ENCODE results near the gene DISP2.

DISP2 gene

GRCh38 chr15:40357246-40357645, 773 bp upstream of the DISP2 start:
- peaks cover 22% of the 10 kb centered on the region for H3K4me1 ChIP-seq
- peak overlapping the region; percentile 81 for H3K4me2 ChIP-seq
- H3K9ac ChIP-seq, result no peak overlapping the region
- no peaks in the 10 kb centered on the region for H3K27me3 ChIP-seq
- no peak overlapping the region for H3K27ac ChIP-seq
- H3K4me3 ChIP-seq, result peak overlapping the region; percentile 70; the same call in 1 of the 2 replicates
- H3K9me3 ChIP-seq, result no peaks in the 10 kb centered on the region
- peaks cover 59% of the 10 kb centered on the region for H4K20me1 ChIP-seq
- H3K36me3 ChIP-seq, result no peaks in the 10 kb centered on the region
- TF ChIP-seq Cebpa-rat (IDR thresholded peaks at IDR 0.05), result no peak

- Histone ChIP-seq H3K27ac (no peak overlapping the region), H3K9ac (no peak overlapping the region; the same call in 1 of the 2 replicates), H3K9me3 (no peaks in the 10 kb centered on the region), H3K36me3 (no peaks in the 10 kb centered on the region), H4K20me1 (peaks cover 63% of the 10 kb centered on the region), H3K4me2 (peak overlapping the region; percentile 81), H3K4me3 (peak overlapping the region; percentile 70), H3K4me1 (peaks cover 22% of the 10 kb centered on the region), H3K27me3 (no peaks in the 10 kb centered on the region)
- TF ChIP-seq Cebpa-rat (IDR thresholded peaks at IDR 0.05), result no peak
Measured at GRCh38 chr15:40358471-40359353, 693 bp downstream of the DISP2 start.

GRCh38 chr15:40360015-40360414, 2.0 kb downstream of the DISP2 start:
- Histone ChIP-seq H3K4me1 (peaks cover 13% of the 10 kb centered on the region), H3K27ac (no peak overlapping the region), H3K4me3 (no peak overlapping the region), H3K9ac (no peak overlapping the region), H4K20me1 (peaks cover 53% of the 10 kb centered on the region), H3K9me3 (no peaks in the 10 kb centered on the region), H3K4me2 (no peak overlapping the region), H3K27me3 (no peaks in the 10 kb centered on the region), H3K36me3 (no peaks in the 10 kb centered on the region)
- TF ChIP-seq Cebpa-rat (IDR thresholded peaks at IDR 0.05), result no peak

- Histone ChIP-seq H4K20me1 (peaks cover 53% of the 10 kb centered on the region), H3K4me3 (no peak overlapping the region), H3K9ac (no peak overlapping the region), H3K27me3 (no peaks in the 10 kb centered on the region), H3K27ac (no peak overlapping the region), H3K4me2 (no peak overlapping the region), H3K4me1 (peaks cover 18% of the 10 kb centered on the region), H3K36me3 (no peaks in the 10 kb centered on the region), H3K9me3 (no peaks in the 10 kb centered on the region)
- no peak for TF ChIP-seq Cebpa-rat (IDR thresholded peaks at IDR 0.05)
Measured at GRCh38 chr15:40361640-40362039, 3.6 kb downstream of the DISP2 start.

GRCh38 chr15:40363611-40364010, 5.6 kb downstream of the DISP2 start:
- Histone ChIP-seq H3K36me3 (no peaks in the 10 kb centered on the region), H3K4me2 (no peak overlapping the region), H3K9ac (no peak overlapping the region), H3K27ac (no peak overlapping the region), H3K9me3 (no peaks in the 10 kb centered on the region), H4K20me1 (peaks cover 41% of the 10 kb centered on the region), H3K4me1 (peaks cover 30% of the 10 kb centered on the region), H3K4me3 (no peak overlapping the region), H3K27me3 (no peaks in the 10 kb centered on the region)
- TF ChIP-seq Cebpa-rat (IDR thresholded peaks at IDR 0.05), result no peak

- H3K4me2 ChIP-seq, result no peak overlapping the region
- no peaks in the 10 kb centered on the region for H3K9me3 ChIP-seq
- peaks cover 34% of the 10 kb centered on the region for H4K20me1 ChIP-seq
- H3K27me3 ChIP-seq, result no peaks in the 10 kb centered on the region
- no peak for TF ChIP-seq Cebpa-rat (IDR thresholded peaks at IDR 0.05)
- H3K36me3 ChIP-seq, result no peaks in the 10 kb centered on the region
- H3K27ac ChIP-seq, result no peak overlapping the region
- H3K4me1 ChIP-seq, result peaks cover 25% of the 10 kb centered on the region
- no peak overlapping the region for H3K4me3 ChIP-seq
- no peak overlapping the region for H3K9ac ChIP-seq
Measured at GRCh38 chr15:40364251-40364650, 6.2 kb downstream of the DISP2 start.

- H3K4me2 ChIP-seq, result no peak overlapping the region
- no peak overlapping the region for H3K9ac ChIP-seq
- peaks cover 27% of the 10 kb centered on the region for H4K20me1 ChIP-seq
- no peaks in the 10 kb centered on the region for H3K36me3 ChIP-seq
- H3K27me3 ChIP-seq, result no peaks in the 10 kb centered on the region
- H3K27ac ChIP-seq, result no peak overlapping the region
- no peak for TF ChIP-seq Cebpa-rat (IDR thresholded peaks at IDR 0.05)
- no peaks in the 10 kb centered on the region for H3K9me3 ChIP-seq
- no peak overlapping the region for H3K4me3 ChIP-seq
- H3K4me1 ChIP-seq, result peaks cover 25% of the 10 kb centered on the region
Measured at GRCh38 chr15:40365016-40365415, 7.0 kb downstream of the DISP2 start.

- no peaks in the 10 kb centered on the region for H3K9me3 ChIP-seq
- TF ChIP-seq Cebpa-rat (IDR thresholded peaks at IDR 0.05), result no peak
- H4K20me1 ChIP-seq, result peaks cover 18% of the 10 kb centered on the region
- H3K27ac ChIP-seq, result no peak overlapping the region
- no peaks in the 10 kb centered on the region for H3K36me3 ChIP-seq
- H3K27me3 ChIP-seq, result no peaks in the 10 kb centered on the region
- no peak overlapping the region for H3K9ac ChIP-seq
- peaks cover 25% of the 10 kb centered on the region for H3K4me1 ChIP-seq
- H3K4me2 ChIP-seq, result peak overlapping the region; percentile 97; the same call in 1 of the 2 replicates
- H3K4me3 ChIP-seq, result no peak overlapping the region
Measured at GRCh38 chr15:40365624-40366456, 7.8 kb downstream of the DISP2 start.

- Histone ChIP-seq H3K27me3 (no peaks in the 10 kb centered on the region), H4K20me1 (peaks cover 10% of the 10 kb centered on the region), H3K4me1 (peaks cover 25% of the 10 kb centered on the region), H3K36me3 (no peaks in the 10 kb centered on the region), H3K4me3 (peak overlapping the region; percentile 67), H3K27ac (peak overlapping the region; percentile 71; the same call in 1 of the 2 replicates), H3K4me2 (peak overlapping the region; percentile 97), H3K9ac (0 out of 2 replicates have a peak overlapping the region, but pooled peaks have one; percentile 67), H3K9me3 (no peaks in the 10 kb centered on the region)
- TF ChIP-seq Cebpa-rat (IDR thresholded peaks at IDR 0.05), result no peak
Measured at GRCh38 chr15:40366457-40367370, 8.7 kb downstream of the DISP2 start.

Measured in BLaER1 (cell line).